Type B pancreatic cell (in vitro differentiated cells): ENCODE measurements around the gene TRAF3. TPM values are rescaled to one million over a fixed set of nuclear protein-coding genes. Genes with fewer than 3 reads are reported as not detected.
A peak's percentile ranks its signal among the peaks of the same experiment; 100 is the strongest.

Source experiments
- DNase-seq: peaks from one replicate; pipeline ENCODE4 v3.0.0; 2021; ENCODE audit warnings: mixed read lengths; ENCODE audit not compliant: unreplicated experiment; ENCODE audit errors: extremely low spot score
- H3K27ac Mint-ChIP-seq: 2 replicates; pipeline ENCODE4 v1.8.0; 2021; ENCODE audit warnings: mild to moderate bottlenecking, mixed read lengths
- H3K27me3 Mint-ChIP-seq: 2 replicates; pipeline ENCODE4 v1.8.0; 2021; ENCODE audit warnings: mixed read lengths
- H3K36me3 Mint-ChIP-seq: 2 replicates; pipeline ENCODE4 v1.8.0; 2021; ENCODE audit warnings: mixed read lengths
- H3K4me1 Mint-ChIP-seq: one replicate; pipeline ENCODE4 v1.8.0; 2021; ENCODE audit warnings: mixed read lengths; ENCODE audit not compliant: unreplicated experiment
- H3K4me3 Mint-ChIP-seq: 2 replicates; pipeline ENCODE4 v1.8.0; 2021; ENCODE audit warnings: mild to moderate bottlenecking, mixed read lengths
- H3K9me3 Mint-ChIP-seq: 2 replicates; pipeline ENCODE4 v1.8.0; 2021; ENCODE audit warnings: mixed read lengths
- total RNA-seq: library from RNA; stranded (reverse); gene quantifications from 2 replicates; pipeline ENCODE4 v1.2.1, GENCODE V29; 2021; ENCODE audit warnings: low replicate concordance
- TF ChIP-seq, protein P1 (sequence below): fragments of 200-600 bp; sonication (generic); conservative IDR thresholded peaks from 2 replicates; pipeline ENCODE4 v1.5.0; 2021; ENCODE audit warnings: antibody characterized with exemption, mild to moderate bottlenecking

TRAF3 gene
- total RNA-seq, 1 donor from 2014 or later, result 24.0 TPM

DNA sequence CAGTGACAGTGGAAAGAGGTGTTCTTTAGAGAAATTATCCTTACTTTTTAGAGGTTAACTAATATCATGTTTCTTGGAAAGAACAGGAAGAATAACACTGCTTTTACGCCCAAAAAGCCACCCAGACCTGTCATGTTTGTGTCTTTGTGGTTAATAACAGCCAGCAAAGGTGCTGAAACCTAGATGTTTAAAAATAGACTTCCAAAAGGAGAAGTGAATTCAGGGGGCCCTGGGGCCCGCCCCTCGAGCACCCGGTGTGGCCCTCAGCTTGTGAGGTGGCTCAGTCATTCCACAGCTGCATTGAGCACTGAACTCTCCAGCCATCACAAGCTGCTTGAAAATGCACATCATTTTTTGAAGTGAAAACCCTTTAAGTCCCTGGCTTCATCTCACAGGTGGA is 124.4 kb downstream of the TRAF3 start:
- Mint-ChIP-seq H3K9me3 (no peaks in the 10 kb centered on the region), H3K36me3 (peaks cover 23% of the 10 kb centered on the region), H3K27ac (no peak overlapping the region), H3K4me3 (no peak overlapping the region), H3K27me3 (no peaks in the 10 kb centered on the region), H3K4me1 (no peaks in the 10 kb centered on the region)
- TF ChIP-seq, protein P1, sequence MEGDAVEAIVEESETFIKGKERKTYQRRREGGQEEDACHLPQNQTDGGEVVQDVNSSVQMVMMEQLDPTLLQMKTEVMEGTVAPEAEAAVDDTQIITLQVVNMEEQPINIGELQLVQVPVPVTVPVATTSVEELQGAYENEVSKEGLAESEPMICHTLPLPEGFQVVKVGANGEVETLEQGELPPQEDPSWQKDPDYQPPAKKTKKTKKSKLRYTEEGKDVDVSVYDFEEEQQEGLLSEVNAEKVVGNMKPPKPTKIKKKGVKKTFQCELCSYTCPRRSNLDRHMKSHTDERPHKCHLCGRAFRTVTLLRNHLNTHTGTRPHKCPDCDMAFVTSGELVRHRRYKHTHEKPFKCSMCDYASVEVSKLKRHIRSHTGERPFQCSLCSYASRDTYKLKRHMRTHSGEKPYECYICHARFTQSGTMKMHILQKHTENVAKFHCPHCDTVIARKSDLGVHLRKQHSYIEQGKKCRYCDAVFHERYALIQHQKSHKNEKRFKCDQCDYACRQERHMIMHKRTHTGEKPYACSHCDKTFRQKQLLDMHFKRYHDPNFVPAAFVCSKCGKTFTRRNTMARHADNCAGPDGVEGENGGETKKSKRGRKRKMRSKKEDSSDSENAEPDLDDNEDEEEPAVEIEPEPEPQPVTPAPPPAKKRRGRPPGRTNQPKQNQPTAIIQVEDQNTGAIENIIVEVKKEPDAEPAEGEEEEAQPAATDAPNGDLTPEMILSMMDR, result no peak
- DNase-seq, result no peak

DNA sequence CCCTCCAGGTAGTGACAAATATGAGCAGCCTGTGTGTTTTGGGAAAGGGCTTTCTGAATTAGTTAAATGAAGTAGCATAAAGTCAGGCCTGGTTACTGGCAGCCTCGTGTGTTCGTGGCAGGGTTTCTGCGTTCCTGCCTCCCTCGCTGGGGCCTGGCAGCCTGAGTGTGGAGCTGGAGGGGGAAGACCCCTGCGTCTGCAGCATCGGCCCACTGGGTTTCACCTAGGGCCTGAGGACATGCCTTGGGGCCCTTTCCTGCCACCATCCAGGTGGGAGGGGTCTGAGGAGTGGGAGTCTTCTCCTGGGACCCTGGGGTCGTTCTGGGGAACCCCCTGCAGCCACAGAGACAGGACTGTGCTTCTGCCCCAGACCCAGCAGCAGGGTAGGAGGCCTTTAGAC is 124.8 kb downstream of the TRAF3 start:
- Mint-ChIP-seq H3K9me3 (no peaks in the 10 kb centered on the region), H3K4me3 (no peak overlapping the region), H3K36me3 (peaks cover 25% of the 10 kb centered on the region), H3K4me1 (no peaks in the 10 kb centered on the region), H3K27me3 (no peaks in the 10 kb centered on the region), H3K27ac (no peak overlapping the region)
- TF ChIP-seq, protein P1, result no peak
- DNase-seq, result no peak

DNA sequence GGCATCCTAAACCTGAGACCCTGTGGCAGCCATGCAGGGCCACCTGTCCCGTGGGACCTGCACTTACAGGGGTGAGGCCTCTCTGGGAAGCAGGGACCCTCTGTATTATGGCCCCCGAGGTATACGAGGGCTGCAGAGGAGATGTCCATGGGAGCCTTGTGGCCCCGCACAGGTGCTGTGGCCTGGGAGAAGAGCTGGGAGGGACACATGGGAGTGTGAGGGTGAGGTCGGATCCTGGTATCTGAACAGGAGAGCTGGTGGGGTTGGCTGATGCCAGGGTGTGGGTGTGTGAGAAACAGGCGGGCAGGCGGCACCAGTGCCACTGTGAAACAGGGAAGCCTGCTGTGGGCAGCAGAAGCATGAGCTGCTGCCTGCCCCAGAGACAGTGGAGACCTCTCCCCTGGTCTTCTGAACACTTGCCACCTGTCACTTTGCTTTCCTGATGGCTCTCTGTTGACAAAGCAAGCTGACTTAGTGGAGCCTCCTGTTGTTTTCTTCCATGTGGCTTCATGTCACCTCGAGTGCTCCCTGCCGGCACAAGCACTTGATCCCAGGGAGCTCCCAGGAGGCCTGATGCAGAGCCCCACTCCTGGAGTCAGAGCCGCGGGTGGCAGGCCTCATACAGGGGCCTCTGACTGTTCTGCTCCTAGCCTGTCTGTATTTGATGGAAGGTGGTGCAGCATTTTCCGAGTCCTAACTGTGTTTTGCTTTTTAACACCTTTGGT is 125.4 kb downstream of the TRAF3 start:
- no peaks in the 10 kb centered on the region for H3K4me1 Mint-ChIP-seq
- DNase-seq, result no peak
- TF ChIP-seq, protein P1, result no peak
- H3K27me3 Mint-ChIP-seq, result no peaks in the 10 kb centered on the region
- no peak overlapping the region for H3K27ac Mint-ChIP-seq
- peaks cover 25% of the 10 kb centered on the region for H3K36me3 Mint-ChIP-seq
- no peaks in the 10 kb centered on the region for H3K9me3 Mint-ChIP-seq
- H3K4me3 Mint-ChIP-seq, result no peak overlapping the region

DNA sequence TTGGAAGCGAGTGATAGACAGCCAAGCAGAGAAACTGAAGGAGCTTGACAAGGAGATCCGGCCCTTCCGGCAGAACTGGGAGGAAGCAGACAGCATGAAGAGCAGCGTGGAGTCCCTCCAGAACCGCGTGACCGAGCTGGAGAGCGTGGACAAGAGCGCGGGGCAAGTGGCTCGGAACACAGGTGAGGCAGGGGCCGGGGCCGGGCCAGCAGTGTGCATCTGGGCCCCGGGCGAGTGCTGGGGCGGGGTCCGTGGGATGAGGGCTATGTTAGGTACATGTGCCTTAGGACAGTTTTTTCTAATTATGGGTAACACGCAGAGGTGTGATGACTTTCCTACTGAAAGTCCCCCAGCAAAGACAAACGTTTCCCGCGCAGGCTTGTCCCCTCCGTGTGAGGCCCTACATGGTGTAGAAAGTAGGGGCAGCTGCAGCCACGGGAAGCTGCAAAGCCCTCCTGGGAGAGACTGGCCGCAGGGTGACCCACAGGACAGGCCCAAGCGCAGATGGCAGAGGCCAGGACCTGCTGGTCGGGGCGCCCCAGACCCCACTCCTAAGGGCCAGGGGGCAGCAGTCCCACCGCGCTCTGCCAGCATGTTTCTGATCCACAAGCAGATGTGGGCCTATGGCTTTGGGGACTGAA is 126.1 kb downstream of the TRAF3 start:
- H3K27ac Mint-ChIP-seq, result peak overlapping the region; percentile 18
- H3K36me3 Mint-ChIP-seq, result peaks cover 21% of the 10 kb centered on the region
- H3K4me1 Mint-ChIP-seq, result no peaks in the 10 kb centered on the region
- TF ChIP-seq, protein P1, result no peak
- DNase-seq, result no peak
- no peak overlapping the region for H3K4me3 Mint-ChIP-seq
- H3K9me3 Mint-ChIP-seq, result no peaks in the 10 kb centered on the region
- no peaks in the 10 kb centered on the region for H3K27me3 Mint-ChIP-seq

DNA sequence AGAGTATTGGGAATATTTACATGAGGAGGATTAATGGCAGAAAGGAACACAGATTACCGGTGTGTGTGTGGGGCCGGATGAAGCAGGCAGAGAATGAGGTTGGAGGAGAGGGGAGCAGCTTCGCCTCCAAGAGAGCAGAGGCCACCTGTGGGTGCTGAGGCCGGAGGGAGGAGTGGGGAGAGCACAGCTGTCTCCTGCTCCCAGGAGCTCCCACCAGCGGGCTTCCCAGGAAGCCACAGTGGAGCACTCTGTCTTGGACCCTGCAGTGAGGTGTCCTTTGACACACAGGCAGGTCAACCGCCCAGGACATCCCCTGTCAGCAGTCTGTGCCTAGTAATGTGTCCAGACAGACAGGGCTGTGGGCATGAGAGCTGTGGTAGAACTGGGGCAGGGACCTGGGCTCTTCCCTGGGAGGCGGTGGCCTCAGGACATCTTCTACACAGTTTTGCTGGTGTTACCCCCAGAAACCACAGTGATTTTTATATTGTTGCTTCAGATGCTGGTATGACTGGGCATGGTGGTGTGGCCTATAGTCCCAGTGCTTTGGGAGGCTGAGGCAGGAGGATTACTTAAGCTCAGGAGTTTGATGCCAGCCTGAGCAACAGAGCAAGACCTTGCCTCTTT is 126.8 kb downstream of the TRAF3 start:
- Mint-ChIP-seq H3K27ac (peak overlapping the region; percentile 18), H3K4me1 (no peaks in the 10 kb centered on the region), H3K27me3 (no peaks in the 10 kb centered on the region), H3K9me3 (no peaks in the 10 kb centered on the region), H3K36me3 (peaks cover 17% of the 10 kb centered on the region), H3K4me3 (no peak overlapping the region)
- TF ChIP-seq, protein P1, result no peak
- no peak for DNase-seq
